Kidney (tissue), 14 donors: ENCODE results near the gene SNX25. TPM values are rescaled to one million over a fixed set of nuclear protein-coding genes. Genes with fewer than 3 reads are reported as not detected.
"Not testable (repeated sequence)": the region's sequence is repeated elsewhere in the genome, so short reads cannot be mapped to it uniquely, and the experiment has no call there.

Experiments used
- DNase-seq, 5 donors: peaks; one replicate each; pipeline ENCODE4 v3.0.0-alpha.2; 2013 to 2020
- FAIRE-seq: peaks from 2 replicates; lab custom pipeline; 2012; peaks lifted over from hg19 to GRCh38; lab: Jason Lieb, UNC
- H3K27ac ChIP-seq, 2 donors: one replicate each; pipeline ENCODE4 v1.7.0; 2013; ENCODE audit warnings: low read depth in 2 of 2, low read length in 2 of 2, inconsistent platforms in 1 of 2
- H3K27me3 ChIP-seq: one replicate; pipeline ENCODE4 v1.7.1; 2013; ENCODE audit warnings: low read length, inconsistent platforms; ENCODE audit not compliant: control insufficient read depth, insufficient read depth
- H3K36me3 ChIP-seq, 3 donors: one replicate each; pipeline versions ENCODE4 v1.7.0 to v1.7.1; 2013; ENCODE audit warnings: low read length in 3 of 3, control low read depth in 1 of 3, inconsistent platforms in 1 of 3; ENCODE audit not compliant: insufficient read depth in 3 of 3, control insufficient read depth in 2 of 3
- H3K4me1 ChIP-seq, 3 donors: one replicate each; pipeline versions ENCODE4 v1.7.0 to v1.7.1; 2013; ENCODE audit warnings: low read length in 3 of 3, inconsistent platforms in 1 of 3, low read depth in 1 of 3; ENCODE audit not compliant: control insufficient read depth in 2 of 3, insufficient read depth in 2 of 3
- H3K4me3 ChIP-seq, 3 donors: one replicate each; pipeline versions ENCODE4 v1.7.0 to v1.8.1; 2013; ENCODE audit warnings: low read length in 3 of 3, control low read depth in 1 of 3, inconsistent platforms in 1 of 3
- H3K9ac ChIP-seq, 3 donors: one replicate each; pipeline versions ENCODE4 v1.7.0 to v1.7.1; 2013; ENCODE audit warnings: low read length in 3 of 3, control low read depth in 1 of 3, inconsistent platforms in 1 of 3
- H3K9me3 ChIP-seq, 3 donors: one replicate each; pipeline versions ENCODE4 v1.7.0 to v1.7.1; 2013; ENCODE audit warnings: low read length in 3 of 3, control low read depth in 1 of 3, inconsistent platforms in 1 of 3; ENCODE audit not compliant: control insufficient read depth in 2 of 3, insufficient read depth in 1 of 3
- intact Hi-C: fragments of 100-400 bp; cut with DNase I; formaldehyde crosslinking; loops from one replicate; pipeline ENCODE4 v1.11.1; 2022
- polyA plus RNA-seq: library from polyadenylated mRNA; stranded (reverse); fragments of 350-450 nt; fragmentation: Illumina TruSeq; extraction: RNeasy Lipid Tissue Mini Kit (QIAGEN cat#74804); gene quantifications from one replicate; pipeline ENCODE4 v1.2.3, GENCODE V29; 2014; ENCODE audit warnings: low read depth, low replicate concordance; ENCODE audit not compliant: insufficient read depth
- total RNA-seq: library from RNA; stranded (reverse); fragmentation: NEBNext Ultra II Directional; extraction: Animal tissue kit (Norgen Biotek cat#: 25700); gene quantifications from one replicate; pipeline ENCODE4 v1.2.1, GENCODE V29; 2021
- TF ChIP-seq, protein P1 (sequence below): IDR thresholded peaks from 3 replicates; pipeline ENCODE4 v1.5.1; 2012; ENCODE audit warnings: mild to moderate bottlenecking, moderate library complexity, borderline replicate concordance; ENCODE audit not compliant: insufficient read depth; ENCODE audit errors: extremely low read depth
- donor health status: control.
- donor health status: control.
- donor health status: control.
- donor health status: control.
- donor health status: control.
- donor health status: DM: yes; HTN: yes; CAD: no.
- donor health status: Normal renal cell carcinoma (clear cell type).

The SNX25 gene
- total and polyA plus RNA-seq, 2 donors from 2014 or later, result 8.9 to 19.4 TPM

DNA sequence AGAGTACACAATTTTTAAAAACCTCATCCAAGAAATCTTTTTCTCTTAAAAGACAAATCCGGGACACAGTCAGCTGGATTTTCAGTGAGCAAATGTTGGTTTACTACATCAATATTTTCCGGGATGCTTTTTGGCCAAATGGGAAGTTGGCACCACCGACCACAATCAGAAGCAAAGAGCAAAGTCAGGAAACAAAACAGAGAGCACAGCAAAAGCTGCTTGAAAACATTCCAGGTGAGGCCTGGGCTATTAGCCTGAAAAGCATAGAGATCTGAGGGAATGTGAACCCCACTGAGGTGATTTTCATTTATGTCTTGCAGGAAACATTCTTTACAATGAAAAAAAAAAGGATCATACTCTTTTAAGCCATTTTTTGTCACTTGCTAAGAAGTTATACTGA lies 152.5 kb downstream of the SNX25 start:
- FAIRE-seq (no peak), DNase-seq (no peak)
- H3K27ac ChIP-seq, result no peak overlapping the region
- H3K4me3 ChIP-seq, result no peak overlapping the region
- no peak overlapping the region for H3K9ac ChIP-seq
- intact Hi-C loops, result no loop called here
- no peaks in the 10 kb centered on the region for H3K9me3 ChIP-seq
- H3K27me3 ChIP-seq, result no peaks in the 10 kb centered on the region
- TF ChIP-seq, protein P1, sequence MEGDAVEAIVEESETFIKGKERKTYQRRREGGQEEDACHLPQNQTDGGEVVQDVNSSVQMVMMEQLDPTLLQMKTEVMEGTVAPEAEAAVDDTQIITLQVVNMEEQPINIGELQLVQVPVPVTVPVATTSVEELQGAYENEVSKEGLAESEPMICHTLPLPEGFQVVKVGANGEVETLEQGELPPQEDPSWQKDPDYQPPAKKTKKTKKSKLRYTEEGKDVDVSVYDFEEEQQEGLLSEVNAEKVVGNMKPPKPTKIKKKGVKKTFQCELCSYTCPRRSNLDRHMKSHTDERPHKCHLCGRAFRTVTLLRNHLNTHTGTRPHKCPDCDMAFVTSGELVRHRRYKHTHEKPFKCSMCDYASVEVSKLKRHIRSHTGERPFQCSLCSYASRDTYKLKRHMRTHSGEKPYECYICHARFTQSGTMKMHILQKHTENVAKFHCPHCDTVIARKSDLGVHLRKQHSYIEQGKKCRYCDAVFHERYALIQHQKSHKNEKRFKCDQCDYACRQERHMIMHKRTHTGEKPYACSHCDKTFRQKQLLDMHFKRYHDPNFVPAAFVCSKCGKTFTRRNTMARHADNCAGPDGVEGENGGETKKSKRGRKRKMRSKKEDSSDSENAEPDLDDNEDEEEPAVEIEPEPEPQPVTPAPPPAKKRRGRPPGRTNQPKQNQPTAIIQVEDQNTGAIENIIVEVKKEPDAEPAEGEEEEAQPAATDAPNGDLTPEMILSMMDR, result no peak
- H3K4me1 ChIP-seq, result no peaks in the 10 kb centered on the region
- H3K36me3 ChIP-seq, result no peaks in the 10 kb centered on the region

DNA sequence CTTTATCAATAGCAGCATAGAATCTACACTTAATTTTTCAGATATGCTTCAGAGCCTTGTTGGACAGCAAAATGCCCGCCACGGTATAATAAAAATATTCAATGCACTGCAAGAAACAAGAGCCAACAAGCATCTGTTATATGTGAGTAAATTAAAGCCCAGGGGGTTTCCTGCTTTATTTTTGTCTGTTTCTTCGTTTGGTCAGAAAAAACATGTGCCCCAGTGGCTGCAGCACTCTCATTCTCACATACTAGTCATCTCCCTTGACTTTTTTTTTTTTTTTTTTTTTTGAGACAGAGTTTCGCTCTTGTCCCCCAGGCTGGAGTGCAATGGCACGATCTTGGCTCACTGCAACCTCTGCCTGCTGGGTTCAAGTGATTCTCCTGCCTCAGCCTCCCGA lies 153.2 kb downstream of the SNX25 start:
- H3K27me3 ChIP-seq, H3K4me3 ChIP-seq, H3K4me1 ChIP-seq, H3K27ac ChIP-seq, DNase-seq, H3K9ac ChIP-seq, H3K9me3 ChIP-seq, intact Hi-C loops, H3K36me3 ChIP-seq, FAIRE-seq: not testable (repeated sequence)

DNA sequence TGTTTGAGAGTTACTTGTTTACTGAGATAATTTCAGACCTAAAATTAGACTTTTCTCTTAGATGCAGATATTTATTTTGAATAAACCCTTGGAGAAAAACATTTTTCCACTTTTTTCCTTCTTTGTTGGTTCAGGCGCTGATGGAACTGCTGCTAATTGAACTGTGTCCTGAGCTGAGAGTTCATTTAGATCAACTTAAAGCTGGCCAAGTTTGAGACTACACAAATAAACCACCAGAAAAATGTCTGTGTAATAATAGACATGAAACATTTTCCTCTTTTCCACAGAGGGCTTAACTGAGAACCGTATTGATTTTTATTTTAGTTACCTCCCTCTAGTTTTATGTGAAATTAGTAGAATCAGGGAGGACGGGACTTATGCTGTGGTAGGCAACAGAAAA lies 153.9 kb downstream of the SNX25 start:
- Histone ChIP-seq H3K9ac (no peak overlapping the region), H3K9me3 (no peaks in the 10 kb centered on the region), H3K4me1 (no peaks in the 10 kb centered on the region), H3K36me3 (no peaks in the 10 kb centered on the region), H3K27me3 (no peaks in the 10 kb centered on the region), H3K4me3 (no peak overlapping the region), H3K27ac (no peak overlapping the region)
- DNase-seq (no peak), FAIRE-seq (no peak)
- intact Hi-C loops, result no loop called here
- TF ChIP-seq, protein P1, result no peak

DNA sequence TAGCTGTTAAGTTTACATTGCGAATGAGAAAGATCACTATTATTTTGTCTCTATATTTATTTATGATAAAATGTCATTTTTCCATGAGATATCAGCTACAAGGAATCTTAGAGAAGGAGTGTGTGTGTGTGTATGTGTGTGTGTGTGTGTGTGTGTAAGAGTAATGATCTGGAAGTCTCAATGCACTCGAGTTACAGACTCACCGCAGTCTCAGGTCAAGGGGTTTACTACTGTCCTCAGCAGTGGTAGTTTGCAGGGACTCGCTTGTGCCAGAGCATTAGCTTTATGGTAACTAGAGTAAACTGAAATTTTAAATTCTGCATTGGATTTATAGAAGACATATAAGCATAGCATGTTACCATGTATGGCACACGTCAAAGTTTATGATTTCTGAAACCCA lies 155.5 kb downstream of the SNX25 start:
- Histone ChIP-seq H3K27ac (no peak overlapping the region), H3K9me3 (no peaks in the 10 kb centered on the region), H3K36me3 (no peaks in the 10 kb centered on the region), H3K4me3 (no peak overlapping the region), H3K27me3 (no peaks in the 10 kb centered on the region), H3K9ac (no peak overlapping the region), H3K4me1 (no peaks in the 10 kb centered on the region)
- DNase-seq (peak in 4 of 5 donors; percentile 53 to 81 (median 70)), FAIRE-seq (no peak)
- intact Hi-C loops, result no loop called here
- TF ChIP-seq, protein P1, result no peak
